Ishikawa (cell line): ENCODE data around the gene UPF2.

ENCODE experiments used
- CEBPB ChIP-seq: IDR thresholded peaks from 2 replicates; pipeline ENCODE4 v1.6.1; 2012
- CREB1 ChIP-seq: IDR thresholded peaks from 2 replicates; pipeline ENCODE4 v1.6.1; 2012; ENCODE audit warnings: low read depth
- EP300 ChIP-seq: IDR thresholded peaks from 2 replicates; pipeline ENCODE4 v1.6.1; 2012; ENCODE audit warnings: borderline replicate concordance
- FOXM1 ChIP-seq: IDR thresholded peaks from 2 replicates; pipeline ENCODE4 v1.6.1; 2012; ENCODE audit warnings: low read depth, borderline replicate concordance
- NFIC ChIP-seq: IDR thresholded peaks from 2 replicates; pipeline ENCODE4 v1.6.1; 2012
- RAD21 ChIP-seq: IDR thresholded peaks from 2 replicates; pipeline ENCODE4 v1.6.1; 2012; ENCODE audit warnings: low read depth
- TAF1 ChIP-seq: IDR thresholded peaks from 2 replicates; pipeline ENCODE4 v1.6.1; 2012; ENCODE audit warnings: low read depth, mild to moderate bottlenecking
- TCF12 ChIP-seq: IDR thresholded peaks from 2 replicates; pipeline ENCODE4 v1.6.1; 2012; ENCODE audit warnings: low read depth
- TEAD4 ChIP-seq: IDR thresholded peaks from 2 replicates; pipeline ENCODE4 v1.6.1; 2012
- YY1 ChIP-seq: IDR thresholded peaks from 2 replicates; pipeline ENCODE4 v1.6.1; 2012; ENCODE audit warnings: low read depth
- ZBTB7A ChIP-seq: IDR thresholded peaks from 2 replicates; pipeline ENCODE4 v1.6.1; 2012; ENCODE audit warnings: low read depth
- TF ChIP-seq, protein P1 (sequence below): IDR thresholded peaks from 2 replicates; pipeline ENCODE4 v1.6.1; 2012; ENCODE audit warnings: low read depth, mild to moderate bottlenecking
- TF ChIP-seq, protein P2 (sequence below): IDR thresholded peaks from 2 replicates; pipeline ENCODE4 v1.6.1; 2012
- TF ChIP-seq, protein P3 (sequence below): IDR thresholded peaks from 2 replicates; pipeline ENCODE4 v1.6.1; 2012

Gene UPF2

DNA sequence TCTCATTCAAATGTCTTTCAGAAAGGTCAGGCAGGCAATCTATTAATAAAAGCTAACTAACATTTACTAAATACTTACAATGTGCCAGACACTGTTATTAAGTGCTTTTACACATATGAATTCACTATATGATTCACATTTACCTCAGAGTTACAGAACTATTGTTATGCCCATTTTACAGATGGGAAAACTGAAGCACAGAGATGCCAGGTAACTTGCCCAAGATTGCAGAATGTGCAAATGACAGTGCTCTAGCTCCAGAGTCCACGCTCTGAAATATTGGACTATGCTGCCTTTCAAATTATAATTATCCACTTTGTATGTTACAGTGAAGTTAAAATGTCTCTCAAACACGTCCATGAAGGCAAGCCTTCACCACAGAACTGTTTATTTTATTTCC is 22.0 kb downstream of the UPF2 start:
- TF ChIP-seq EP300: no peak
- no peak for TF ChIP-seq FOXM1
- TF ChIP-seq, protein P1, sequence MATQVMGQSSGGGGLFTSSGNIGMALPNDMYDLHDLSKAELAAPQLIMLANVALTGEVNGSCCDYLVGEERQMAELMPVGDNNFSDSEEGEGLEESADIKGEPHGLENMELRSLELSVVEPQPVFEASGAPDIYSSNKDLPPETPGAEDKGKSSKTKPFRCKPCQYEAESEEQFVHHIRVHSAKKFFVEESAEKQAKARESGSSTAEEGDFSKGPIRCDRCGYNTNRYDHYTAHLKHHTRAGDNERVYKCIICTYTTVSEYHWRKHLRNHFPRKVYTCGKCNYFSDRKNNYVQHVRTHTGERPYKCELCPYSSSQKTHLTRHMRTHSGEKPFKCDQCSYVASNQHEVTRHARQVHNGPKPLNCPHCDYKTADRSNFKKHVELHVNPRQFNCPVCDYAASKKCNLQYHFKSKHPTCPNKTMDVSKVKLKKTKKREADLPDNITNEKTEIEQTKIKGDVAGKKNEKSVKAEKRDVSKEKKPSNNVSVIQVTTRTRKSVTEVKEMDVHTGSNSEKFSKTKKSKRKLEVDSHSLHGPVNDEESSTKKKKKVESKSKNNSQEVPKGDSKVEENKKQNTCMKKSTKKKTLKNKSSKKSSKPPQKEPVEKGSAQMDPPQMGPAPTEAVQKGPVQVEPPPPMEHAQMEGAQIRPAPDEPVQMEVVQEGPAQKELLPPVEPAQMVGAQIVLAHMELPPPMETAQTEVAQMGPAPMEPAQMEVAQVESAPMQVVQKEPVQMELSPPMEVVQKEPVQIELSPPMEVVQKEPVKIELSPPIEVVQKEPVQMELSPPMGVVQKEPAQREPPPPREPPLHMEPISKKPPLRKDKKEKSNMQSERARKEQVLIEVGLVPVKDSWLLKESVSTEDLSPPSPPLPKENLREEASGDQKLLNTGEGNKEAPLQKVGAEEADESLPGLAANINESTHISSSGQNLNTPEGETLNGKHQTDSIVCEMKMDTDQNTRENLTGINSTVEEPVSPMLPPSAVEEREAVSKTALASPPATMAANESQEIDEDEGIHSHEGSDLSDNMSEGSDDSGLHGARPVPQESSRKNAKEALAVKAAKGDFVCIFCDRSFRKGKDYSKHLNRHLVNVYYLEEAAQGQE: no peak
- no peak for TF ChIP-seq TAF1
- no peak for TF ChIP-seq TCF12

DNA sequence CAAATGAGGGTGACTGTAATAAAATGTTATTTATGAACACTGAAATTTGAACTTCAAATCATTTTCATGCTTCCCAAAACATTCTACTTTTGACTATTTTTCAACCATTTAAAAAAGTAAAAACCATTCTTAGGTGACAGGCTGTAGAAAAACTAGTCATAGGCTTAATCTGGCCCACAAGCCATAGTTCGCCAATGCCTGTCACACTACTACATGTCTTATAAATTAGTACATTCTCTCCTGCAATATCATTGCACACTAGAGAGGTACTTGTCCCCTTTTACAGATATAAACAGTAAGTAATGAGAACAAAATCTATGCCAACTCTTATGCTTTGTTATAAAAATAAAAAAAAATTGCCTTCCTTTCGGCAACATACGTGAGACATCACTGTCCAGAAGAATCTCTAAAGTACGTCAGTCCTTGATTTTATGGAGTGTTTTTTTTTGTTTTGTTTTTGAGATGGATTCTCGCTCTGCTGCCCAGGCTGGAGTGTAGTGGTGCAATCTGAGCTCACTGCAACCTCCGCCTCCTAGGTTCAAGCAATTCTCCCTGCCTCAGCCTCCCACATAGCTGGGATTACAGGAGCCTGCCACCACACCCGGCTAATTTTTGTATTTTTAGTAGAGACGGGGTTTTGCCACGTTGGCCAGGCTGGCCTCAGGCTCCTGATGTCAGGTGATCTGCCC is 23.2 kb downstream of the UPF2 start:
- TF ChIP-seq TCF12 (no peak), CEBPB (no peak), RAD21 (no peak), FOXM1 (no peak), TEAD4 (no peak), ZBTB7A (no peak), EP300 (no peak), TAF1 (no peak), NFIC (no peak)
- TF ChIP-seq, protein P1: no peak
- TF ChIP-seq, protein P2, sequence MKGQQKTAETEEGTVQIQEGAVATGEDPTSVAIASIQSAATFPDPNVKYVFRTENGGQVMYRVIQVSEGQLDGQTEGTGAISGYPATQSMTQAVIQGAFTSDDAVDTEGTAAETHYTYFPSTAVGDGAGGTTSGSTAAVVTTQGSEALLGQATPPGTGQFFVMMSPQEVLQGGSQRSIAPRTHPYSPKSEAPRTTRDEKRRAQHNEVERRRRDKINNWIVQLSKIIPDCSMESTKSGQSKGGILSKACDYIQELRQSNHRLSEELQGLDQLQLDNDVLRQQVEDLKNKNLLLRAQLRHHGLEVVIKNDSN: no peak

DNA sequence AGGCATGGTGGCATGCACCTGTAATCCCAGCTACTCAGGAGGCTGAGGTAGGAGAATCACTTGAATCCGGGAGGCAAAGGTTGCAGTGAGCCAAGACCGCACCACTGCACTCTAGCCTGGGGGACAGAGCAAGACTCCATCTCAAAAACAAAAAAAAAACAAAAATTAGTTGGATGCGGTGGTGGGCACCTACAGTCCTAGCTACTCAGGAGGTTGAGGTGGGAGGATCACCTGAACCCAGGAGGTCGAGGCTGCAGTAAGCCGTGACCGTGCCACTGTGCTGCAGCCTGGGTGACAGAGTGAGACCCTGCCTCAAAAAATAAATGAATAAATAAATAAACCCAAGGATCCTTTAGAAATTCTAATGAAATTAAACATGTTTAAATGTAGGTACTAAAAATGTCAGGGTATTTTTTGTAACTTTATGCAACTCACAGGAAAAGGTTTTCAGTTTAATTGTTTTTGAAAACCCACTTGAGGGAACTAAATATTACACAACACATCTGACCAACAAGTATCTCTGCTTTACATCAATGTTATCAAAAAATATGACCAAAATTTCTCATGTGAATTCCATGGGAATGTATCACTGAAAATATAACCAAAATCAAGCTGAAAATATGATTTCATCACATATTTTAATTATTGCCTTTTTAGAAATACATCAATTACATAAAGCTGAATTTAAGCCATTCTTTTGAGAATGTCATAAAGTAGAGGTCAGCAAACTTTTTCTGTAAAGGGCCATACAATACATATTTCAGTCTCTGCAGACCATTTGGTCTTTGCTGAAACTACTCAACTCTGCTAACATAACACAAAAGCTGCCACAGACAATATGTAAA is 23.9 kb downstream of the UPF2 start:
- TF ChIP-seq, protein P2: no peak
- TF ChIP-seq CREB1: no peak
- no peak for TF ChIP-seq TCF12
- TF ChIP-seq TAF1: no peak
- no peak for TF ChIP-seq FOXM1
- no peak for TF ChIP-seq TEAD4
- no peak for TF ChIP-seq CEBPB
- TF ChIP-seq EP300: no peak
- no peak for TF ChIP-seq YY1
- TF ChIP-seq, protein P3, sequence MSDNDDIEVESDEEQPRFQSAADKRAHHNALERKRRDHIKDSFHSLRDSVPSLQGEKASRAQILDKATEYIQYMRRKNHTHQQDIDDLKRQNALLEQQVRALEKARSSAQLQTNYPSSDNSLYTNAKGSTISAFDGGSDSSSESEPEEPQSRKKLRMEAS: no peak
- no peak for TF ChIP-seq NFIC
- TF ChIP-seq, protein P1: no peak
- no peak for TF ChIP-seq RAD21

DNA sequence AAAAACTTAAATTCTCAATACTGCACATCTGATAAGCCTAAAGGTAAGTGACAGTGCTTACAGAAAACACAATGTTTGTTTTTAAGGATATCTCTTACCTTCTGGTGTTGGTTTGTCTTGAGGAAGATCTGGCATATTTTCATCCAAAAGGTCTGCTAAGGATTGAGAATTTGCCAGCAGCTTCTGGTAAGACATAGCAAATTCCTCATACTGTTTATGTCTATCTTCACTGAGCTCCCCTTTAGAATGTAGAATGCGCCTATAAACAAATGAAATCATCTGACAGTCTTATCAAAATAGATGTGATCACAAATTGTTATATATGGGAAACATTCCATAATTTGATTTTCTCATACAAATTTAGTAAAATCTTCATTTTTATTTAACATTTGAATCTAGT is 28.7 kb downstream of the UPF2 start:
- TF ChIP-seq, protein P2: no peak
- TF ChIP-seq ZBTB7A (no peak), TEAD4 (no peak), CREB1 (no peak), TCF12 (no peak), TAF1 (no peak)
